Body of pancreas (tissue), 4 donors: Measurements from ENCODE around the gene FAM228A.

Source experiments
- CTCF ChIP-seq, 7 experiments: fragments of 450-650 bp in 4 of 7; fragments of 200-600 bp in 3 of 7; sonication (generic) in 3 of 7; IDR thresholded peaks; one replicate each; pipeline ENCODE4 v1.5.1; 2016 to 2019; ENCODE audit warnings: antibody characterized with exemption in 7 of 7
- POLR2A ChIP-seq, 3 donors: fragments of 450-650 bp; IDR thresholded peaks; one replicate each; pipeline ENCODE4 v1.6.1; 2016; ENCODE audit warnings: antibody characterized with exemption in 3 of 3, mild to moderate bottlenecking in 2 of 3

DNA sequence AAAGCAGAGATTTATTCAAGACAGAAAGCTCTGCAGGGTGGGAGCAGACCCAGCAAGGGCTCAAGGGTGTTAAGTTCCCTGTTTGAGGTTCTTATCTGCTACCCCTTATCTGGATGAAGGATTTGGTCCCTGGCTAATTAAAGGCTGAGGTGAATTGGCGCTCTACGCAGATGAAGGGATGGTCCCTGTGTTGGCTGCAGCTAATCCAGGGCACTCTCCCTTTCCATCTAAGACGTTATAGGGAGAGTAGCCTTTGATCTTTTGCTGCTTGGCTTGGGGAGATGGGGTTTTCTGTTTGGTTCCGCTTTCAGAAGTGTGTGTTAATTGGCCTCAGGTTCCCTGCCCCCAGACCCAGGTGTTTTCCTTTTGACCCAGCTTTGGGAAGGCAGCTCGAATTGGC is 17.0 kb downstream of the FAM228A start:
- TF ChIP-seq CTCF (IDR thresholded peaks at IDR 0.05) (no peak), POLR2A (IDR thresholded peaks at IDR 0.05) (no peak)
